KOPT-K1 (cell line): ENCODE data around the gene PFKFB4.
"Not testable (repeated sequence)": the region's sequence is repeated elsewhere in the genome, so short reads cannot be mapped to it uniquely, and the experiment has no call there.

Source experiments
- H3K27ac ChIP-seq: fragments of 200-600 bp; sonication (generic); 2 replicates; pipeline ENCODE4 v1.5.1; 2016; ENCODE audit warnings: antibody characterized with exemption, mild to moderate bottlenecking, low read depth, low read length; ENCODE audit not compliant: poor library complexity, severe bottlenecking
- H3K36me3 ChIP-seq: fragments of 200-600 bp; sonication (generic); 2 replicates; pipeline ENCODE4 v1.5.1; 2017; ENCODE audit warnings: antibody characterized with exemption, mild to moderate bottlenecking, low read length, moderate library complexity; ENCODE audit not compliant: insufficient read depth
- H3K9me3 ChIP-seq: fragments of 200-600 bp; sonication (generic); 2 replicates; pipeline ENCODE4 v1.5.1; 2017; ENCODE audit warnings: antibody characterized with exemption, low read length, mild to moderate bottlenecking; ENCODE audit not compliant: insufficient read depth, poor library complexity, severe bottlenecking

Gene PFKFB4

GRCh38 chr3:48535578-48535977, 21.0 kb downstream of the PFKFB4 start:
- no peak overlapping the region for H3K27ac ChIP-seq
- H3K36me3 ChIP-seq: peaks cover 22% of the 10 kb centered on the region

GRCh38 chr3:48532977-48533337, 23.6 kb downstream of the PFKFB4 start:
- Histone ChIP-seq H3K36me3 (peaks cover 22% of the 10 kb centered on the region), H3K27ac (no peak overlapping the region), H3K9me3 (no peaks in the 10 kb centered on the region)

More at GRCh38 chr3:48535578-48535977, 21.0 kb downstream of the PFKFB4 start:
- no peaks in the 10 kb centered on the region for H3K9me3 ChIP-seq

- no peaks in the 10 kb centered on the region for H3K9me3 ChIP-seq
- peaks cover 22% of the 10 kb centered on the region for H3K36me3 ChIP-seq
- H3K27ac ChIP-seq: no peak overlapping the region
These were observed 24.2 kb downstream of the PFKFB4 start for GRCh38 chr3:48532271-48532976.

- H3K36me3 ChIP-seq: peaks cover 13% of the 10 kb centered on the region
- H3K27ac ChIP-seq: not testable (repeated sequence)
These were observed 25.9 kb downstream of the PFKFB4 start for GRCh38 chr3:48530701-48531100.

GRCh38 chr3:48528754-48529153, 27.8 kb downstream of the PFKFB4 start:
- Histone ChIP-seq H3K27ac (no peak overlapping the region), H3K9me3 (no peaks in the 10 kb centered on the region), H3K36me3 (no peaks in the 10 kb centered on the region; the same call in 1 of the 2 replicates)

More at GRCh38 chr3:48530701-48531100, 25.9 kb downstream of the PFKFB4 start:
- not testable (repeated sequence) for H3K9me3 ChIP-seq

GRCh38 chr3:48528048-48528447, 28.6 kb downstream of the PFKFB4 start:
- Histone ChIP-seq H3K9me3 (no peaks in the 10 kb centered on the region), H3K36me3 (no peaks in the 10 kb centered on the region; the same call in 1 of the 2 replicates), H3K27ac (no peak overlapping the region)

GRCh38 chr3:48524970-48525369, 31.6 kb downstream of the PFKFB4 start:
- no peaks in the 10 kb centered on the region for H3K36me3 ChIP-seq
- H3K27ac ChIP-seq: no peak overlapping the region
- no peaks in the 10 kb centered on the region for H3K9me3 ChIP-seq

GRCh38 chr3:48521635-48522034, 35.0 kb downstream of the PFKFB4 start:
- Histone ChIP-seq H3K36me3 (no peaks in the 10 kb centered on the region), H3K9me3 (no peaks in the 10 kb centered on the region), H3K27ac (no peak overlapping the region)

- Histone ChIP-seq H3K9me3 (no peaks in the 10 kb centered on the region), H3K36me3 (no peaks in the 10 kb centered on the region)
These were observed 37.3 kb downstream of the PFKFB4 start for GRCh38 chr3:48519277-48519643.

GRCh38 chr3:48518638-48519276, 37.8 kb downstream of the PFKFB4 start:
- H3K27ac ChIP-seq: no peak overlapping the region
- no peaks in the 10 kb centered on the region for H3K36me3 ChIP-seq
- no peaks in the 10 kb centered on the region for H3K9me3 ChIP-seq

More at GRCh38 chr3:48519277-48519643, 37.3 kb downstream of the PFKFB4 start:
- no peak overlapping the region for H3K27ac ChIP-seq

- no peaks in the 10 kb centered on the region for H3K9me3 ChIP-seq
- H3K27ac ChIP-seq: no peak overlapping the region
- H3K36me3 ChIP-seq: no peaks in the 10 kb centered on the region
These were observed 38.5 kb downstream of the PFKFB4 start for GRCh38 chr3:48518069-48518468.

- no peaks in the 10 kb centered on the region for H3K36me3 ChIP-seq
- H3K27ac ChIP-seq: no peak overlapping the region
- H3K9me3 ChIP-seq: no peaks in the 10 kb centered on the region
These were observed 40.0 kb downstream of the PFKFB4 start for GRCh38 chr3:48516571-48516970.

GRCh38 chr3:48514431-48515227, 42.0 kb downstream of the PFKFB4 start:
- no peaks in the 10 kb centered on the region for H3K36me3 ChIP-seq

GRCh38 chr3:48511551-48511950, 45.1 kb downstream of the PFKFB4 start:
- Histone ChIP-seq H3K27ac (no peak overlapping the region), H3K36me3 (no peaks in the 10 kb centered on the region), H3K9me3 (no peaks in the 10 kb centered on the region)

More at GRCh38 chr3:48514431-48515227, 42.0 kb downstream of the PFKFB4 start:
- no peaks in the 10 kb centered on the region for H3K9me3 ChIP-seq
- H3K27ac ChIP-seq: no peak overlapping the region
